Fibroblast of villous mesenchyme (primary cell): Measurements from ENCODE around the gene PNPLA5. TPM values are rescaled to one million over a fixed set of nuclear protein-coding genes. Genes with fewer than 3 reads are reported as not detected.

Source experiments
- DNase-seq: peaks from one replicate; pipeline ENCODE4 v3.0.0-alpha.2; 2010; ENCODE audit warnings: low read depth
- H3K4me3 ChIP-seq: 2 replicates; pipeline ENCODE4 v1.5.1; 2011; ENCODE audit warnings: low read depth, mild to moderate bottlenecking, low read length
- CTCF ChIP-seq: IDR thresholded peaks from 2 replicates; pipeline ENCODE4 v1.5.1; 2012; ENCODE audit warnings: low read depth, mild to moderate bottlenecking, low read length; ENCODE audit not compliant: insufficient read depth
- total RNA-seq: library from RNA; depleted of rRNA; stranded (reverse); fragments of >200 nt; gene quantifications from 2 replicates; pipeline ENCODE4 v1.2.3, GENCODE V29; 2012

Gene PNPLA5
- total RNA-seq, 1 donor: not detected

GRCh38 chr22:43901976-43902643, 10.3 kb upstream of the PNPLA5 start:
- H3K4me3 ChIP-seq: no peak overlapping the region
- DNase-seq: peak; percentile 68
- TF ChIP-seq CTCF: no peak

- H3K4me3 ChIP-seq: no peak overlapping the region
- no peak for TF ChIP-seq CTCF
- no peak for DNase-seq
These were observed 8.4 kb upstream of the PNPLA5 start for GRCh38 chr22:43900206-43900605.

GRCh38 chr22:43897751-43898261, 6.0 kb upstream of the PNPLA5 start:
- no peak for TF ChIP-seq CTCF
- no peak overlapping the region for H3K4me3 ChIP-seq
- peak; percentile 18 for DNase-seq

- TF ChIP-seq CTCF: no peak
- DNase-seq: no peak
- H3K4me3 ChIP-seq: no peak overlapping the region
These were observed 4.3 kb upstream of the PNPLA5 start for GRCh38 chr22:43895986-43896645.

- TF ChIP-seq CTCF: no peak
- DNase-seq: no peak
- no peak overlapping the region for H3K4me3 ChIP-seq
These were observed 2.3 kb upstream of the PNPLA5 start for GRCh38 chr22:43894122-43894521.

GRCh38 chr22:43893266-43893665, 1.5 kb upstream of the PNPLA5 start:
- DNase-seq: no peak
- no peak overlapping the region for H3K4me3 ChIP-seq
- TF ChIP-seq CTCF: no peak
